H1 (cell line): ENCODE results near the gene CCDC106. TPM values are rescaled to one million over a fixed set of nuclear protein-coding genes. Genes with fewer than 3 reads are reported as not detected.

Experiments used
- CTCF ChIA-PET: fragments of 300-600 bp; sonication (Branson Sonifier 250); formaldehyde crosslinking; loops from one replicate; lab custom pipeline; 2021; ENCODE audit not compliant: partially characterized antibody; lab: Charles Lee
- POLR2A ChIA-PET: fragments of 300-600 bp; sonication (Branson Sonifier 250); formaldehyde crosslinking; loops from one replicate; lab custom pipeline; 2021; ENCODE audit warnings: inconsistent platforms; ENCODE audit not compliant: partially characterized antibody; lab: Charles Lee
- DNase-seq, 2 experiments: peaks; one replicate each; pipeline versions ENCODE4 v3.0.0 to v3.0.0-alpha.2; 2010 to 2022; ENCODE audit warnings: low spot score in 2 of 2, low read depth in 1 of 2, mixed read lengths in 1 of 2
- FAIRE-seq: peaks from 2 replicates; lab custom pipeline; 2011; peaks lifted over from hg19 to GRCh38; lab: Jason Lieb, UNC
- H2AFZ ChIP-seq: 2 replicates; pipeline ENCODE4 v1.8.1; 2012; ENCODE audit warnings: low read length, inconsistent platforms
- H2AK5ac ChIP-seq: 2 replicates; pipeline ENCODE4 v1.6.1; 2013; ENCODE audit warnings: low read depth, low read length
- H2BK120ac ChIP-seq: replicated peaks from 2 replicates; pipeline ENCODE3; 2013; ENCODE audit warnings: low read depth, low read length, inconsistent platforms
- H2BK12ac ChIP-seq: 2 replicates; pipeline ENCODE4 v1.6.1; 2013; ENCODE audit warnings: low read depth, low read length
- H2BK15ac ChIP-seq: 2 replicates; pipeline ENCODE4 v1.6.1; 2013; ENCODE audit warnings: low read length
- H2BK20ac ChIP-seq: 2 replicates; pipeline ENCODE4 v1.6.1; 2013; ENCODE audit warnings: low read length
- H2BK5ac ChIP-seq: 2 replicates; pipeline ENCODE4 v1.6.1; 2013; ENCODE audit warnings: low read depth, low read length
- H3K14ac ChIP-seq: 2 replicates; pipeline ENCODE4 v1.6.1; 2013; ENCODE audit warnings: inconsistent platforms; ENCODE audit not compliant: insufficient read length
- H3K18ac ChIP-seq: 2 replicates; pipeline ENCODE4 v1.6.1; 2013; ENCODE audit warnings: low read length; ENCODE audit errors: extremely low read depth
- H3K23ac ChIP-seq: 2 replicates; pipeline ENCODE4 v1.6.1; 2013; ENCODE audit warnings: inconsistent platforms; ENCODE audit not compliant: insufficient read length
- H3K23me2 ChIP-seq: 2 replicates; pipeline ENCODE4 v1.6.1; 2013; ENCODE audit warnings: low read depth, low read length
- H3K27ac ChIP-seq: 2 replicates; pipeline ENCODE4 v1.6.1; 2011; ENCODE audit warnings: low read depth, low read length, inconsistent platforms
- H3K27me3 ChIP-seq, 4 experiments: replicated peaks in 1 of 4; 1 replicate in 1 of 4; 2 replicates in 3 of 4; pipeline versions ENCODE4 v1.6.1 to v1.8.1; 2011 to 2013; ENCODE audit warnings: low read length in 3 of 4, mild to moderate bottlenecking in 3 of 4, inconsistent platforms in 2 of 4, mixed read lengths in 2 of 4, moderate library complexity in 1 of 4; ENCODE audit not compliant: control insufficient read depth in 3 of 4, insufficient read depth in 3 of 4; ENCODE audit errors: extremely low read depth in 1 of 4
- H3K36me3 ChIP-seq, 4 experiments: 2 replicates each; pipeline versions ENCODE4 v1.6.1 to v1.8.1; 2011 to 2013; ENCODE audit warnings: mild to moderate bottlenecking in 4 of 4, low read length in 3 of 4, moderate library complexity in 2 of 4, control low read depth in 1 of 4, inconsistent platforms in 1 of 4; ENCODE audit not compliant: insufficient read depth in 4 of 4, control insufficient read depth in 2 of 4
- H3K4ac ChIP-seq: replicated peaks from 2 replicates; pipeline ENCODE3; 2013; ENCODE audit warnings: low read length, low read depth, mixed read lengths, inconsistent platforms; ENCODE audit not compliant: insufficient read length
- H3K4me1 ChIP-seq, 4 experiments: replicated peaks in 1 of 4; 1 replicate in 1 of 4; 2 replicates in 3 of 4; pipeline versions ENCODE4 v1.6.1 to v1.8.1; 2011 to 2013; ENCODE audit warnings: low read length in 3 of 4, inconsistent platforms in 2 of 4, mixed read lengths in 1 of 4; ENCODE audit not compliant: insufficient read depth in 4 of 4, control insufficient read depth in 3 of 4
- H3K4me2 ChIP-seq, 2 experiments: 2 replicates each; pipeline versions ENCODE4 v1.6.1 to v1.8.1; 2011 to 2013; ENCODE audit warnings: low read depth in 2 of 2, low read length in 2 of 2, control low read depth in 1 of 2, inconsistent platforms in 1 of 2, mild to moderate bottlenecking in 1 of 2; ENCODE audit not compliant: insufficient read depth in 1 of 2
- H3K4me3 ChIP-seq, 4 experiments: fragments of 200-600, 300-600 bp in 1 of 4; sonication (generic), shearing (Covaris generic), sonication (Bioruptor Twin) in 1 of 4; 2 replicates each; pipeline versions ENCODE4 v1.5.1 to v1.8.1; 2011 to 2016; ENCODE audit warnings: low read length in 4 of 4, low read depth in 3 of 4, control low read depth in 2 of 4, inconsistent platforms in 2 of 4, mild to moderate bottlenecking in 2 of 4, mixed read lengths in 1 of 4, moderate library complexity in 1 of 4; ENCODE audit not compliant: insufficient read depth in 2 of 4; ENCODE audit errors: extremely low read depth in 1 of 4
- H3K56ac ChIP-seq: replicated peaks from 2 replicates; pipeline ENCODE3; 2013; ENCODE audit warnings: low read depth, mild to moderate bottlenecking, mixed read lengths, low read length, inconsistent platforms; ENCODE audit not compliant: insufficient read length
- H3K79me1 ChIP-seq: 2 replicates; pipeline ENCODE4 v1.6.1; 2013; ENCODE audit warnings: low read depth, low read length, control low read depth
- H3K79me2 ChIP-seq, 2 experiments: 2 replicates each; pipeline versions ENCODE4 v1.6.1 to v1.8.1; 2012 to 2013; ENCODE audit warnings: low read length in 2 of 2, mild to moderate bottlenecking in 2 of 2, inconsistent platforms in 1 of 2; ENCODE audit not compliant: insufficient read depth in 2 of 2, control insufficient read depth in 1 of 2
- H3K9ac ChIP-seq, 4 experiments: replicated peaks in 1 of 4; 1 replicate in 1 of 4; 2 replicates in 3 of 4; pipeline versions ENCODE4 v1.6.1 to v1.8.1; 2011 to 2013; ENCODE audit warnings: low read depth in 3 of 4, low read length in 3 of 4, control low read depth in 2 of 4, mild to moderate bottlenecking in 2 of 4, moderate library complexity in 2 of 4, inconsistent platforms in 1 of 4; ENCODE audit errors: extremely low read depth in 1 of 4
- H3K9me3 ChIP-seq, 2 experiments: 2 replicates each; pipeline versions ENCODE4 v1.6.1 to v1.8.1; 2012 to 2013; ENCODE audit warnings: mild to moderate bottlenecking in 2 of 2, moderate library complexity in 2 of 2, control low read depth in 1 of 2, inconsistent platforms in 1 of 2, low read depth in 1 of 2, low read length in 1 of 2, mixed read lengths in 1 of 2; ENCODE audit not compliant: insufficient read depth in 2 of 2
- H4K20me1 ChIP-seq, 2 experiments: replicated peaks in 1 of 2; 2 replicates each; pipeline versions ENCODE3 to v1.8.1; 2011 to 2013; ENCODE audit warnings: inconsistent platforms in 2 of 2, low read length in 2 of 2, mild to moderate bottlenecking in 1 of 2; ENCODE audit not compliant: insufficient read depth in 2 of 2, control insufficient read depth in 1 of 2
- H4K5ac ChIP-seq: 2 replicates; pipeline ENCODE4 v1.6.1; 2013; ENCODE audit warnings: low read length, low read depth, mixed read lengths, inconsistent platforms; ENCODE audit not compliant: insufficient read length
- H4K8ac ChIP-seq: 2 replicates; pipeline ENCODE4 v1.8.0; 2013; ENCODE audit warnings: mild to moderate bottlenecking, moderate library complexity, low read length, inconsistent platforms; ENCODE audit not compliant: insufficient read depth; ENCODE audit errors: extremely low read depth
- H4K91ac ChIP-seq: replicated peaks from 2 replicates; pipeline ENCODE3; 2013; ENCODE audit warnings: low read length, mixed read lengths, inconsistent platforms; ENCODE audit not compliant: insufficient read length
- ASH2L ChIP-seq: fragments of 200-600, 300-600 bp; sonication (generic); IDR thresholded peaks from one replicate; pipeline ENCODE4 v1.7.1; 2017; ENCODE audit warnings: low read length
- KDM4A ChIP-seq: IDR thresholded peaks from one replicate; pipeline ENCODE4 v1.7.1; 2012; ENCODE audit warnings: low read depth, mild to moderate bottlenecking, moderate library complexity, low read length, inconsistent platforms; ENCODE audit not compliant: severe bottlenecking
- PHF8 ChIP-seq: fragments of 200-600 bp; sonication (generic); conservative IDR thresholded peaks from 2 replicates; pipeline ENCODE4 v1.7.1; 2012; ENCODE audit warnings: low read depth, mild to moderate bottlenecking, inconsistent platforms, low read length, moderate library complexity
- RBBP5 ChIP-seq: IDR thresholded peaks from 2 replicates; pipeline ENCODE4 v1.7.1; 2012; ENCODE audit warnings: low read depth, mild to moderate bottlenecking, inconsistent platforms, low read length, moderate library complexity, borderline replicate concordance
- RNF2 ChIP-seq: fragments of 200-900, 300-1000 bp; sonication (generic); IDR thresholded peaks from 2 replicates; pipeline ENCODE4 v1.7.1; 2016; ENCODE audit warnings: borderline replicate concordance, low read depth, mild to moderate bottlenecking, antibody characterized with exemption, low read length; ENCODE audit not compliant: poor library complexity, severe bottlenecking; ENCODE audit errors: missing control alignments
- TAF1 ChIP-seq: IDR thresholded peaks from 2 replicates; pipeline ENCODE4 v1.6.1; 2011; ENCODE audit warnings: mild to moderate bottlenecking, low read depth, low read length
- TAF7 ChIP-seq: optimal IDR thresholded peaks from 2 replicates; pipeline ENCODE3; 2011; ENCODE audit warnings: low read depth, mild to moderate bottlenecking, inconsistent platforms, low read length, moderate library complexity, borderline replicate concordance
- WGBS, 2 experiments: shearing (Covaris generic) in 1 of 2; methylation state at CpG; one replicate each; pipeline versions ENCODE4 v1.1.6 to v1.1.7; 2013 to 2015; ENCODE audit warnings: low lambda C conversion rate in 2 of 2, mixed read lengths in 2 of 2, inconsistent platforms in 1 of 2, low coverage in 1 of 2, missing lambda C conversion rate in 1 of 2; ENCODE audit not compliant: insufficient replicate concordance in 2 of 2, insufficient coverage in 1 of 2, insufficient read length in 1 of 2; ENCODE audit errors: extremely low coverage in 1 of 2, missing lambda C conversion rate in 1 of 2; 5-methylcytosine and 5-hydroxymethylcytosine counted together
- polyA plus RNA-seq, 7 experiments: library from polyadenylated mRNA; depleted of rRNA in 3 of 7; stranded (reverse) in 5 of 7; unstranded in 2 of 7; fragments of >200 nt in 5 of 7; fragments of 200-250 nt in 2 of 7; gene quantifications; 1 replicate in 5 of 7; 2 replicates in 1 of 7; 4 replicates in 1 of 7; pipeline versions ENCODE4 v1.2.1 to v1.2.3, GENCODE V29; 2011 to 2013; ENCODE audit warnings: missing spikeins in 2 of 7, mixed read lengths in 2 of 7
- total RNA-seq: library from RNA; stranded (reverse); fragmentation: NEBNext Ultra II Directional; extraction: Animal tissue kit (Norgen Biotek cat#: 25700); gene quantifications from 2 replicates; pipeline ENCODE4 v1.2.1, GENCODE V29; 2021
- TF ChIP-seq, protein P1 (sequence below): IDR thresholded peaks from 2 replicates; pipeline ENCODE4 v1.6.1; 2012; ENCODE audit warnings: inconsistent platforms

CCDC106 gene
- total and polyA plus RNA-seq, 2 of the 8 experiments (the other 6 are each of a cell fraction or from before 2014, with no cell fraction given): 12.0 to 20.1 TPM

DNA sequence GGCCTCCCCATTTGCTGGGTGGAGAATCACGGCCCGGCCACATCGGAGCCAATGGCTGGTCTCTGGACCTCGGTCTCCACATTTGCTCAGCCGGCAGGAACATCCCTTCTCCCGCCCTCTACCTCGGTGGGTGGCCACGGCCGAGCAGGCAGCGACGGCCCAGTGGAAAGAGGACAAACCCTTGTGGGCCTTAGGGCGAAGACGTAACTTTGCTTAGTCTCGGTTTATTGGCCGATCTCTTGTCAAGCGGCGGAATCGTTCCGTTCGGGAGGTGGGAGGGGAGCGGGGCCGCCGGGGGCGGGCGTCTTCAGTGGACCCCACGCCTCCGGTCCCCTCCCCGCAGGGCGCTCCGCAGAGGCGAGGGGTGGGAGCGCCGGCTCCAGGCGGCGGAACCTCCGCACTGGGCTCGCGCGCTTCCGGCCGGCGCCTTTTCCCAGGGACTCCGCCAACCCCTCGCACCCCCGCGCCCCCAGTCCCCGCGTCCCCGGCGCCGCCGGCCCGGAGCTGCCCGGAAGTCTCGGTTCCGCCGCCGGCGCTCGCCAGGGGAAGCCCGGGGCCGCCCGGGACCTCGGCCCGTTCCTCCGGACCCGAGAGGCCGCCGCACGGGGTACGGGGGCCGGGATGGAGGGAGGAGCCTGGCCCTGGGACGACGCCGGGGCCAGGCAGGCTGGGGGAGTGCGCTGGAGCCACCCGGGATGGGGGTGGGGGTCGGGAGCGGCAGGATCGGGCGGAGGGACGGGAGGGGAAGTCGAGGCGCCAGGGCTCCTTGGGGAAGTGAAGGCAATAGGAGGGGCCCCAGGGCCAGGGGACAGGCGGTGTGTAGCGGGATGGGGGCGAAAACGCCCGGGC is 7.2 kb upstream of the CCDC106 start, which contains the start of gene ZNF580:
Gene ZNF580, plus strand, starts transcription at position 426 of the 849 bp plus-strand sequence. CDS start 1,507 bp downstream, outside the sequence.
- Histone ChIP-seq H3K4ac (peak within 1 kb of the TSS; percentile 61), H3K9ac (peak within 1 kb of the TSS; percentile 25 to 56 (median 40)), H3K27me3 (no peaks in the 10 kb centered on the region), H3K27ac (peak within 1 kb of the TSS; percentile 45; the same call in 1 of the 2 replicates), H4K5ac (peak within 1 kb of the TSS; percentile 50), H3K4me2 (peak within 1 kb of the TSS; percentile 87 to 99), H3K4me3 (peak within 1 kb of the TSS; percentile 68 to 98 (median 80)), H2BK15ac (peak within 1 kb of the TSS; percentile 81), H3K36me3 (peaks cover 7 to 11% (median 10%) of the 10 kb centered on the region in 4 experiments), H4K91ac (peak within 1 kb of the TSS; percentile 15), H2BK120ac (no peak within 1 kb of the TSS), H2AK5ac (no peak within 1 kb of the TSS), H2AFZ (no peak within 1 kb of the TSS; the same call in 1 of the 2 replicates), H4K8ac (peak within 1 kb of the TSS; percentile 0), H3K14ac (no peak within 1 kb of the TSS), H3K56ac (peak within 1 kb of the TSS; percentile 8), H3K9me3 (no peaks in the 10 kb centered on the region; a peak in 1 of 4 replicates), H2BK20ac (no peak within 1 kb of the TSS), H3K4me1 (peaks cover 3 to 19% (median 12%) of the 10 kb centered on the region in 4 experiments), H2BK12ac (no peak within 1 kb of the TSS; the same call in 1 of the 2 replicates), H3K18ac (peak within 1 kb of the TSS; percentile 72), H3K23me2 (peaks cover 32% of the 10 kb centered on the region), H4K20me1 (peaks cover 3 to 11% of the 10 kb centered on the region in 2 experiments), H3K79me2 (peaks cover 5 to 36% of the 10 kb centered on the region in 2 experiments; a peak in 3 of 4 replicates), H3K79me1 (peaks cover 21% of the 10 kb centered on the region), H3K23ac (no peak within 1 kb of the TSS), H2BK5ac (peak within 1 kb of the TSS; percentile 35; the same call in 1 of the 2 replicates)
- FAIRE-seq: no peak
- CTCF ChIA-PET: interaction anchor here (0.6 to 2.1 kb wide), 6 partner anchors 12 to 1024 kb away, joined by 3 to 10 read pairs (median 4); partner anchors contain the start of gene ZNF865
- POLR2A ChIA-PET: interaction anchor here (0.6 to 1.9 kb wide), 9 partner anchors 8 to 144 kb away, joined by 3 to 6 read pairs (median 4); partner anchors contain the start of genes FIZ1, U2AF2 and ZNF524
- WGBS, 2 experiments: 6% methylated on average over 33 of the region's 89 CpGs; no CpG with 5 or more reads in 1 of the 2 experiments
- DNase-seq: peak in 1 of 2 experiments; percentile 86
- no peak; the same call in 1 of the 2 replicates for TF ChIP-seq RBBP5
- peak; percentile 57 for TF ChIP-seq TAF7
- TF ChIP-seq, protein P1, sequence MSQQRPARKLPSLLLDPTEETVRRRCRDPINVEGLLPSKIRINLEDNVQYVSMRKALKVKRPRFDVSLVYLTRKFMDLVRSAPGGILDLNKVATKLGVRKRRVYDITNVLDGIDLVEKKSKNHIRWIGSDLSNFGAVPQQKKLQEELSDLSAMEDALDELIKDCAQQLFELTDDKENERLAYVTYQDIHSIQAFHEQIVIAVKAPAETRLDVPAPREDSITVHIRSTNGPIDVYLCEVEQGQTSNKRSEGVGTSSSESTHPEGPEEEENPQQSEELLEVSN: no peak; the same call in 1 of the 2 replicates
- no peak for TF ChIP-seq RNF2
- TF ChIP-seq ASH2L: peak; percentile 75
- TF ChIP-seq KDM4A: peak; percentile 56
- 0 out of 2 replicates have a peak, but pooled peaks have one; percentile 41 for TF ChIP-seq TAF1
- peak; percentile 61 for TF ChIP-seq PHF8
